AG08396 (cell line): ENCODE data around the gene FAM227A.
A peak's percentile ranks its signal among the peaks of the same experiment; 100 is the strongest.

Experiments
- DNase-seq: peaks from one replicate; pipeline ENCODE4 v3.0.0; 2012; ENCODE audit warnings: low spot score, mixed read lengths

The FAM227A gene

DNA sequence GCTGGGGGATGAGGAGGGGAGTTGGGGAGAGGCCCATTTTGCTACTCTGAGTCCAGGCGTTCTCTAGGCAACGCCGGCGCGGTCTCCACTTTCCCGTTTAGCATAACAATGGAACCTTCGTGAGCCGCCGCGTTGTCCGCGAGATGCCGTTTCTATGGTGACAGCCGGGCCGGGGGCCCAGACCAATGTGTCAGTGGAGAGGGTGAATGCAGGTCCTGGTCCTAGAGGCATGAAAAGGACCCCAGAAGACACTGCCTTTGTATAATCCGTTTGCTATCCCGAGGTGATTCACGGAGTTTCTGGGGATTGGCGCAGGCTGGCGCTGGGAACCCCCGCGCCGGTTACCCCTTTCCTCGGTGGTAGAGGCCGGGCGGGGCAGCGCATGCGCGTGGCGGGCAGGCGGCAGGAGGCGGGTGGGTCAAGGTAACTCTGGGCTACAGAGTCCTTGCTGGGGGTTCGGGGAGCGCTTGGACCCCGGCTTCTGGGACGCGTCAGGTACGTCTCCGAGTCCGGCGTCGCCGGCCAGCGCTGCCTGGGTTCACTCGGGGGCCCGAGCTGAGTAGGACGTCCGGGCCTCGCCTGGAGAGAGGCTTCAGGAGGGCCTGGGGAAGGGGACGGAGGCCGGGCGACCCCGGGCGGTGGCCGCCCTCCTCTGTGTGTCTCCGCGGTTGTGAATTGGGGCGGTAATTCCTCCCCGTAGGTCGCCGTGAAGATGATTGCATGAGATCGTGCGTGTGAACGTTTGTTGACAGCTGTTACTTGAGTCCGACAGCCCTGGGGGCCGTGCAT lies at the start of gene FAM227A, which contains the start of gene CBY1:
FAM227A (minus strand) TSS at position 137 of the 789 bp plus-strand sequence. CDS start 6,224 bp downstream, outside the sequence.
CBY1 (plus strand) TSS at position 383 of the 789 bp plus-strand sequence. CDS start 11,417 bp downstream, outside the sequence.
- DNase-seq, result peak; percentile 98

DNA sequence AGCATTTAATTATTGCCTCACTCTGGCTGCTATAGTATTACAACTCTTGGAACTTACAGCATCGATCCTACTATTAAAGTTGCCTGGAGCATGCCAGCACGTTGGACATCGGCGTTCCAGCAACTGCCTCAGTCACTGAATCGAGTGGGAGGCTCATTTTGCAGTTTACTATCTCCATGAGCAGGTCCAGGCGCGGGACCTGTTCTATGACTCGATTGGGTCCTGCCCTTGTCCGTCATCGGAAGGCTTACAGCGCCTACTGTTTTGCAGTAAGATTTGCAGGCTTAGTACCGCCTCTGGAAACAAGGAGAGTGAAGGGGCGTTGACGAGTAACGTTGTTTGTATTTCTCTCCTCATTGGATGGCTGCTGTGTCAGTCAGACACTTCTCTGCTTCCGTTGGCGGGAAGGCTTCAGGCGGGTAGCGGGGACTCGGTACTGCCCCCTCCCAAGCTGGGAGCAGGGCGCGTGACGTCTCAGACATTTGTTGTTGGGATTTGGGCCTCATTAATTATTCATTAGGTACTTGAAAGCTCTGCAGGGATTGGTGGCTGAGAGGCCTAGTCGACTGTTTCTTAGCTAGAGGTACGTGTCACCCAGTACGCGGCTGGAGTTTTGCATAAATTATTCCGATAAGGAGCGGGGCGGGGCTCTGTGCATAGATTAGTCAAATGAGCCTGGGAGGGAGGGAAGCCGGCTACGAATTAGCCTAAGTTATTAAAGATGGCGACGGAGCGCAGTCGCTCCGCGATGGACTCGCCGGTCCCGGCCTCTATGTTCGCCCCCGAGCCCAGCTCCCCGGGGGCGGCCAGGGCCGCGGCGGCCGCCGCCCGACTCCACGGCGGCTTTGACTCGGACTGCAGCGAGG lies 49.3 kb upstream of the FAM227A start, which contains the start of gene GTPBP1:
GTPBP1 (plus strand) TSS at position 710 of the 866 bp plus-strand sequence; CDS start at position 722, 12 bp downstream.
- peak; percentile 98 for DNase-seq

DNA sequence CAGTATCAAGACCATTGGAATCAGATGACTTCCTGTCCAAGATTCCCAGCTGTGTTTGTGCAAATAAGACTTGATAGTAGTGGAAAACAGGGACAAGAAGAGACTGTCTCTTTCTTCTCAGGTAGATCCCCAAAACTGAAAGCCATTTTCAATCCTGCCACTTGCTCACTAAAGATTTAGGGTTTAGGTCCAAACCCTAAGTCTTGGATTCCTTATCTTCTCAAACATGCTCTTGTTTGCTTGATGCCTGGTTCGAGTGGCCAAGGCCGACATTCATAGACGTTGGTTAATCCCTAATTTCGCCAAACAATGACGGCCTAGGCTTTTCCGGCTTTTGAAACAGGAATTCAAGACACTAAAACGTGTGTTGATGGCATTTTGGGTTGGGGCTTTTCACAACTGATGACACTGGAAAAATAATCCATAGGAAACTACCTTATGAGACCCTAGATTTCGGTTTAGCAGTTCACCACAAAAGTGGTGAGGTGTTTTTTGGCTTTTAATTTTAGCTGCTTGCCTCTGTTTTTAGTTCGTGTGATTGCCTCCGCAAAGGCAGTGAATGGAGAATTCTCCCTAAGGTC lies 48.6 kb upstream of the FAM227A start:
- no peak for DNase-seq

DNA sequence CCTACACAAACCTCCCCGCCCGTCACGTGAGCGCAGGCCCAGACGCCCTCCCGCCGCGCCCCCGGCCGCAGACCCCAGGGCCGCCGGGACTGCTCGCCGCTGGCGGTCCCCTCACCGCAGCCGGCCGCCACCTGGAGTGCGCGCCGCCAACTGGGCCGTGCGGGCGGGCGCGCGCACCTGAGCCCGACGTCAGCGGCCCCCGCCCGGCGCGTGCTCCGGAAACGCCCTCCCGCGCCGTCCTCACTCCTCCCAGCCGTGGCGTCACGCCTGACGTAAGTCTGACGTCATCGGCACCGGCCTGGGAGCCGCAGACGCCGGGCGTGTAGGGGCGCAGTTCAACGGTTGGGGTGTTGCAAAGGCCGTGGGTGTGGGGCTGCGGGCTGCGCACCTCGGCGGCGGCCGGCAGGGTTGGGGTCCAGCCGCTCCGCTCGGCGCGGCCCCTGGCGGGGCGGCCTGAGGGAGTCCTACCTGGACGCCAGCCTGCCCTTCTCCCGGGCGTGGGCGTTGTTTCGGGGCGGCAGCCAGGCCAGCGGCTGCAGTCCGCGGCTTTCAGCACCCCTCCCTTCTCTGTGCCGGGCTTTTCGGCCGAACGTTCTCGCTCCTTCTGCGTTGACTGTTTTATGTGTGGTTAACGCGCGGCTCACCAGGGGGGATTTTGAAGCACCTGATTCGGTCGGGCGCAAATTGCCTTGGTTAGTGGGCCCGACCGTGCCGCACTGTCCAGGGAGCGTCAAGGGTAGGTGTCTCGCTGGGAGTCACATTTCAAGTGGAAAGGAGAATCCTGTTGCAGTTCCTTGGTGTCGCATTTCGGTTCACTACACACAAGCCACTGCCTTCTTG lies 44.8 kb upstream of the FAM227A start, which contains the start of gene JOSD1:
JOSD1 (minus strand) TSS at position 155 of the 840 bp plus-strand sequence. CDS start 956 bp downstream, outside the sequence.
- DNase-seq, result peak; percentile 94

DNA sequence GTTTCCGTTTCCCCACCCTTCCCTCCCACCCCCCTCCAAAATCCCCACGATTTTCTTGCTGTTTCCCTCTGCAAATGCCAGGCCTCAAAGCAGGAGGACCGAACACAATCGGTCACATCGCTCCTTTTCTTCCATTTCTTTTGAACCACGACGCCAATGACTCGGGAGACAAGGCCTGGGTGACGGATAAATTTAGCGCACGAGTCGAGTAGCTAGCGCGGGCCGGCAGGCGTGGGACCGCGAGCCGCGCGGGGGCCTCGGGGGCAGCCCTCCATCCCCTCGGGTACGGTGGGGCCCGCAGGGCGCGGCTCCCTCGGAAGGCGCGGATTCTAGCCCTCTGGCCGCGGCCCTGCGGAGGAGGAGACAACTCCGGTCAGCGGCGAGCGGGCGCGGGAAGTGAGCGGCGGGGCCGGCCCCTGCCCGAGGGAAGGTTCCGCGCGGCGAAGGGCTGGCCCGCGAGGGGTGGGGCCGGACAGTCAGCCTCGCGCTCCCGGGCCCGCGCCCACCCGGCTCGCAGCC lies 44.1 kb upstream of the FAM227A start:
- peak; percentile 74 for DNase-seq

DNA sequence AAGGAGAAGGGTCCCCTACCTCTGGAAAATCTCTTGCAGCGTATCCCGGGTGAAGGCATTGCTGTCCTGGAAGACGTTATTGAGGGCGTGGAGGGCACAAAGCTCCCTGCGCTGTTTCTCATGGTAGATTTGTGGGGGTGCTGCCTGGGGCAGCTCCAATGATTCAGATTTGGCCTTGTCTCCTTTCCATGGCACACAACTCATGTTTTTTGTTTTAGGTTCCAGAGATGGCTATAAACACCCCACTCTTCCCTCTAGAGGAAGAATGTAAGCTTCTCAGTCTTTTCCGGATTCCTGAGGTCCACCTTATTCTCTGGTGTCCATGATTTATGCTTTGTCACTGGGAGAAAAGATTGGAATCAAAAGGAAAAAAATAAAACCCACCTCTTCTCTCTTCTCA lies 43.6 kb upstream of the FAM227A start:
- peak; percentile 42 for DNase-seq

DNA sequence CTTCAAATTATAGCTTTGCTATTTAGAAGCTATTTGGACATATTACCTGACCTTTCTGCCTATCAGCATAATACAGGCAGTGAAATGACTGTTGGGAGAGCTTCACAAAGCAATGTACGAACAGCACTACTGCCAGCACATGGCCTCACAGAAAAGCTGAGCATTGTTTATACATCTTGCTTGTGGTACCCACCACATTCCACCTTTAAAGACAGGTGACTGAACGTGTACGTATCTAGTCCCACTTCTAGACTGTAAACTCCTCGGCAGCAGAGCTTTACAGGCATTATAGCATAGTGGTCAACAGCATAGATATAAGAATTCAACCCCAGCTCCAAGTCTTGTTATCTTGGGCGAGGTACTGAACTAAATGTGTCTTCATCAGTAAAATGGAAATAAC lies 43.0 kb upstream of the FAM227A start:
- no peak for DNase-seq

DNA sequence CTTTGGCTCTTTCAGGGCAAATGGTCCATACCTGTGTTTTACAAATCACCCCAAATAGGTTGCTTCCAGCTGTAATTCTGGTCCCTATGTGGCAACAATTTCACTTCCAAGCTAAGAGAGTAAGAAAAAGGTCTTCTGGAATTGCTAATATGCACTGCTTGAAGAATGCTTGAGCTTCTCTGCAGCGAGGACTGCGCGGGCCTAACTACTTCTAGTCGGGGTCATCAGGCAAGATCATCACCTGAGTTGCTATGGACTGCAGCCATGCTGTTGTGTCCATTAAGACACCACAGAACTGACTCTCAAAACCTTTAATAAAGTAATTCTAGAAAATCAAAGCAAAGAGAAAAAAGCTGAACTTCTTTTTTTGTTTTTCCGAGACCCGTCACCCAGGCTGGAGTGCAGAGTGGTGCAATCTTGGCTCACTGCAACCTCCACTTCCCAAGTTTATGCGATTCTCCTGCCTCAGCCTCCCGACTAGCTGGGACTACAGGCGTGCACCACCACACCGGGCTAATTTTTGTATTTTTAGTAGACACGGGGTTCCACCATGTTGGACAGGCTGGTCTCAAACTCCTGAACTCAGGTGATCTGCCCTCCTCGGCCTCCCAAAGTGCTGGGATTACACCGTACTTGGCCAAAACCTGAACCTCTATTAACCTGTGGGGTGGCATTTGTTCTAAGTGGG lies 42.4 kb upstream of the FAM227A start:
- DNase-seq, result no peak

DNA sequence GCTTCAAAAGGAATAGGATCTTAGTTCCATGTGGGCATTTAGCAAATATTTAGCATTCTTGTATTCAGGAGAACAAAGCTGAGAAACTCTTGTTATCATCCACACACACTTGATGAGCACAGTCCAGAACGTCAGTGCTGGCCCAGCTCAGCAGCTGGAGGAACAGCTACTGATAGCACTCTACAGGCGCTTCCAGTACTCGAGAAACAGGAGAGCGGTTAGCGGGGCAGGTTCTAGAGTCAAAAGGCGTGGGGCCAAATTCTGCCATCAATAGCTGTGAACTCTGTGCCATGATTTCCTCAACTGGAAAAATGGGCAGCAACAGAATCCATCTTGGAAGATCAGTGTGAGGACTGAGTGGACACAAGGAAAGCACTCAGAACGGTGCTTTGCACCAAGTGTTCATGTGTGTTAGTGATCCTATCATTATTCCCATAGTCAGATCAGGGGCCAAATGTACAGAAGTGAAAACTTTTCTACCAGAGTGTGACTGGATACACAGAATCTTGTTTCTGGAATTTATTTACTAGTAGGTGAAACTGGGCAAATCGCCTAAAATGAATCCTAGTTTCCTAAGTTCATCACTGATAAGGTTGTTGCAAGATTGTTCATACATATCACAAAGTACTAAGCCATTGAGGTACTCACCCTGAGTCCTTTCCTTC lies 41.4 kb upstream of the FAM227A start:
- DNase-seq, result no peak

DNA sequence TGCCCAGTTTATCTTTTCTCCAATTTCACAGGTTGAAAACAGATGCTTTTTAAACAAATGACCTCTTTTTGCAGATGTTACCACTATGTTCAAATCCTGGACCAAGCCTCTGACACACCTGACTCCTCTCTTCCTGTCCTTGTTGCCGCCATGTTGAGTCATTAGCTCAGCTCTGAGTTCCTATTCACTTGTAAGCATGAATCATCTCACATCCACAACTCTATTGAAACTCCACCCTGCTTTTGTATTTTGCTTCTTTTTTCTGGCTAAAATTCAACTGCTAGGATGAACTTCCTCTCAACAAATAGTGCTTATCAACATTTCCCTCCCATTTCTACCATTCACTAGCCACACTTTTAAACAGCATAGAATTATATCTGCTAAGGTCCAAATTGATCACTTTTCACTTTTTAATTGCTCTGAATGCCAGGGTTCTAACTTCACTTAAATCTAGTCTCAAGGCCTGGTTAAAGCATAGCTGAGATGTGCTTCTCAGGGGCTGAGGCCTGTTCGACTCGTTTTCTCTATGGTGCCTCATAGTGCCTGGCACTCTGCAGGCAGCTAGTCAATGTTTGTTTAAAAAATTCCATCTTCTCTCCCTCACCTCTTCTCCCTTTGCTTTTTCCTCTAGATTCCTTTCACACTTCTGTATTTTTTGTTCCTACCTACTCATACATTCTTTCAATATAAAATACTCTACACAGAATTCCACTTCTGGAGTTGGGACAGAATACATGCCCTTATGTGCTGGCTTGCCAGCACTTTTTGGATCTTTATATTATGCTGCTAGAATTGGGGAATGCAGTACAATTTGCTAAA lies 40.6 kb upstream of the FAM227A start:
- peak; percentile 66 for DNase-seq

DNA sequence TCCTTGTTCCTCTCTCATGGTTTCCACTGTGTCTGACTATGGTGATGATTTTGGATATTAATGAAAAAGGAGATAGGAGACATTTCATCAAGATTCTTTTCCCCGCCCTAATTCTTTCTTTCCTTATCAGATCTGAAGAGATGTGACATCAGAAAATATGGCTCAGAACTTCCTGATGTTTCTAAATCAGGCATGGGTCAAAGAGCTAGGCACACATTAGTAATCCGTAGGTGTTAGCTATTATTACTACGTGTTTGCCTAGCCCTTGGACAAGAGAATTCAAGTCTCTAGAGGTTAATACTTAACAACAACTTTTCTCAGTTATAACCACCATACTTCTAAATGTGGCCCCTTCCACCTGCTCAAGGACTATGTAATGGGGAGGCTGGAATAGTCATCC lies 38.7 kb upstream of the FAM227A start:
- no peak for DNase-seq

DNA sequence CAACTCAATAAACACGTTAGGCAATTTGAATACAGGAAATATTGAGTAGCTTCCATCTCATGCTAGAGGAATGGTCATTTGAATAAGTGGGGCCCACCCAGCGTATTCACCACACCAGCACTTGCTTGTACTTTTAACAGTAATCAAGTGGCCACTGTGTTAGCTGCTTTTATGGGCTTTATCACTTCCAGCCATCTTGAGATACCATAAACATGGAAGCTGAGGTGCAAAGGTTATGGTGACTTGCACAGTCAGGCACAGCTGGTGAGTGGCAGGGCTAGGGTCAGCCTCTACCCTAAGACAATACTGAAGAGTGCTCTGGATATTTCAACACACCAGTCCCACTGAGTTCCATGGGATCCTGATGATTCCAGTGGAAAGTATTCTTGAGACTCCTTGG lies 37.9 kb upstream of the FAM227A start:
- DNase-seq, result no peak

DNA sequence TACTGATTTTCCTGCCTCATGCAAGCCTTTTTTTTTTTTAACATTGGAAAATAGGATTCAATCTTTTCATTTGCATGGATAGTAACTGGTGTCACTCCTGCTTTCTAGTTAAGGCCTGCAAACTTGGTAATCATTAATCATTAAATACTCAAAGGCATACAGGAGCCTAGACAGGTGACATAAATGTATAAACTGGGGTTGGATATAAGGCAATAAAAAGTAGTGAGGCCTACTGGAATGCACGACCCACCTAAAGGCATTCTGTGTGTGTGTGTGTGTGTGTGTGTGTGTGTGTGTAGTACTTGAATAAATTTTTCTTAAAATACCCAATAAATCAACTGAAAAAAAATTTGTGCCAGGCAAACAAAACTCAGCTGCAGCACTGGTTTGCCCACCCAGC lies 33.5 kb upstream of the FAM227A start:
- DNase-seq, result no peak

DNA sequence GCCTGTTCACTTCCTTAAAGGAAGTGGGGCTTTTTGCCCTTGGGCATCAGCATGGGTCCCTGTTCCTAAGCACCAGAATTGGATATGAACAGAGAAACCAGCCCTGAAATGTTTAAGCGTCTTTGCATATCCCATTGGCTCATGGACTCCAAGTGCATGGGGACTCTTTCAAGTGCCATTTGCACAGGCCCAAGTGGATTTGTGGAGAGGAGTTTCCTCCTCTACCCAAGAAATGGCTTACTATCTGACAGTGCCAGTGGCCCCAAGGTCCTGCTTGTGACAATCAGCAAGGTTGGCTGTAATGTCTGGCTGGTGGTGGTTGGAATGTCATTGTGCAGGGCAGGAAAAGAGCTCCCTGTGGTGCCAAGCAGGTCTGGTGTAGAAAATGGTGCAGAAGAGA lies 29.6 kb upstream of the FAM227A start:
- DNase-seq, result no peak

DNA sequence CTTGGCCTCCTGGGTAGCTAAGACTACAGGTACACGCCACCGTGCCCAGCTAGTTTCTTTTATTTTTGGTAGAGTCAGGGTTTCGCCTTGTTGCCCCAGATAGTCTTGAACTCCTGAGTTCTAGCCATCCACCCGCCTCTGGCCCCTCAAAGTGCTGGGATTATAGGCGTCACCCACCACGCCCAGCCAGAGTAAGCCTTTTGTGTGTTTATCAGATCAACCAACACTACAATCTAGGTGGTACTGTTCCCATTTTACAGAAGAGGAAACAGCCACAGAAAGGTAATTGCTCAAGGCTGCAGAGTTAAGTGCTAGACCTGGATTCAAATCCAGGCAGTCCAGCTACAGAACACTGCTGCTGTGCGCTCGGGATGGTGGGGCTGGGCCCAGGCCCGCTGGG lies 28.7 kb upstream of the FAM227A start:
- no peak for DNase-seq

DNA sequence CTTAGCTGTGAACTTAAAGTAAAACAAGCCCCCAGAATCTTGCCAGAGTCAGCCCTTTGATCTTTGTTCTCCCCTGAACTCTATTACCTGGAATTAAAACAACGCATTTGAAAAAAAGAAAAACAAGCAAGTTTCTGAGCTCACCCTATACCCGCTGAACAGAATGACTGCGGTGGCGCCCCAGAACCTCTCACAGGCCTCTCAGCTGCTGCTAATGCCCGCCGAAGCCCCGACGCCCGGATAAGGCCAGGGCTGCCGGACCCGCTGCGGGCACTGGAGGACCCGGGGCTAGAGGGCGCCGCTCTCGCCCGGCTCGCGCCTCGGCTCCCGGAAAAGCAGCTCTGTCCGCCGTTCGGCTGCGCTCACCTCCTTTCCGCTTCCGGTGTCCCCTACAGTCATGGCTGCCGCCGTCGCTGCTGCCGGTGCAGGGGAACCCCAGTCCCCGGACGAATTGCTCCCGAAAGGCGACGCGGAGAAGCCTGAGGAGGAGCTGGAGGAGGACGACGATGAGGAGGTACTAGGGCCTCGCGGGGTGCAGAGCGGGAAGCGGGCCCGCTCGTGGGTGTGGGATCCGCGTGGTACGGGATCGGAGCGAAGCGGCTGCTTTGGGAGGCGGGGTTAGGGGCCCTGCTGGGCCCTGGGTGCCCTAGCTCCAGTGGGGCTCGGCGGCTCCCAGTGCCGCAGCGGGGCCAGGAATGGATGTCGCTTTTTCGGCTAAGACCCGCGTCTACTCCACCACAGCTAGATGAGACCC lies 25.6 kb upstream of the FAM227A start, which contains the start of gene TOMM22:
TOMM22 (plus strand) TSS at position 376 of the 754 bp plus-strand sequence; CDS start at position 398, 22 bp downstream.
- peak; percentile 95 for DNase-seq

DNA sequence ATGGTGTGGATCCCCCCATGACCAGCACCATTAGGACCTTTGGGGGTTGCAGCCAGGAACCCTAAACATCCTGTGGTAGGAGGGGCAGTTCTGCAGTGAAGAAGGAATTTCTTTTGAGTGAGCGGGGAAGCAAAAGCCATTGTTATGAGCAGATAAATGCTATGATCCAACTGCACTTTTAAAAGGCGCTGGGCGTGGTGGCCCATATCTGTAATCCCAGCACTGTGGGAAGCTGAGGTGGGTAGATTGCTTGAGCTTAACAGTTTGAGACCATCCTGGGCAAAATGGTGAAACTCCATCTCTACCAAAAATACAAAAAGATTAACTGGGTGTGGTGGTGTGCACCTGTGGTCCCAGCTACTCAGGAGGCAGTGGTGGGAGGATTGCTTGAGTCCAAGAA lies 19.6 kb upstream of the FAM227A start:
- no peak for DNase-seq

DNA sequence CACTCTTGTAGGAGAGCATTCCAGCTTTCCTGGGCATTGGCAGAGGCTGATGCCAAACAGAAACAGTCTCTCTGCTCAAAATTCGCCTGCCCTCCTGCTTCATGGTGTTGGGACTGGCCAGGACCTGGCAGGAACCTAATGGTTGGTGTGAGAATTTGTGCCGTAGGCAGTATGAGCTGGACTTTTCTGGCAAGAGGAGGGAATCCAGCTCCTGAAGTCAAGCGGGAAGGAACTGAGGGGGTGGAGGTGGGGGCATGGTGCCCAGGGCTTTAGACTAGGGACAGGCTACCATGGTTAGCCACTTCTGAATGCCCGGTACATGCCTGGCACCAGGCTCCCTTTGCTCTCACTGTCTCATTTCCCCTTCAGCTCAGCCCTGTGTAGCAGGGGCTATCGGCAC lies 18.7 kb upstream of the FAM227A start:
- no peak for DNase-seq
